K562 (cell line): ENCODE measurements around the gene SPAG7. TPM values are rescaled to one million over a fixed set of nuclear protein-coding genes. Genes with fewer than 3 reads are reported as not detected.

Experiments used
- CXXC5 ChIP-seq: fragments of 250-450 bp; sonication (Bioruptor Pico); IDR thresholded peaks from 2 replicates; pipeline ENCODE4 v1.8.0; 2022; ENCODE audit warnings: inconsistent platforms, mild to moderate bottlenecking, moderate library complexity
- EP300 ChIP-seq: IDR thresholded peaks from 2 replicates; pipeline ENCODE4 v1.6.1; 2012; ENCODE audit warnings: low read length, improper control_type of control experiment
- GABPB1 ChIP-seq: sonication (generic); formaldehyde crosslinking; IDR thresholded peaks from 2 replicates; pipeline ENCODE4 v1.8.0; 2022; ENCODE audit warnings: mild to moderate bottlenecking, missing genetic modification reagents
- PHF21A ChIP-seq: fragments of 450-650 bp; IDR thresholded peaks from 2 replicates; pipeline ENCODE4 v1.6.1; 2017; ENCODE audit warnings: low read depth, borderline replicate concordance
- RBFOX2 ChIP-seq: fragments of 200-400 bp; formaldehyde crosslinking; IDR thresholded peaks from 2 replicates; pipeline ENCODE4 v1.6.1; 2017; ENCODE audit warnings: low read depth, mild to moderate bottlenecking, low read length, moderate library complexity
- RBM25 ChIP-seq: fragments of 200-400 bp; formaldehyde crosslinking; IDR thresholded peaks from 2 replicates; pipeline ENCODE4 v1.6.1; 2018; ENCODE audit warnings: low read length, low read depth, moderate library complexity; ENCODE audit not compliant: severe bottlenecking
- WHSC1 ChIP-seq: IDR thresholded peaks from one replicate; pipeline ENCODE4 v1.6.1; 2012; ENCODE audit warnings: low read length, control low read depth, inconsistent platforms
- polyA plus RNA-seq, 8 experiments: library from polyadenylated mRNA; depleted of rRNA in 4 of 8; stranded (reverse) in 5 of 8; unstranded in 3 of 8; fragments of >200 nt; fragmentation: Nextera tagmentation in 2 of 8; fragmentation: Illumina TruSeq in 1 of 8; extraction: Ambion mirVana in 2 of 8; extraction: Trizol in 1 of 8; gene quantifications; 2 replicates each; pipeline versions ENCODE4 v1.2.1 to v1.2.3, GENCODE V29; 2011 to 2014; ENCODE audit warnings: inconsistent platforms in 1 of 8, missing spikeins in 1 of 8
- total RNA-seq, 7 experiments: library from RNA; depleted of rRNA in 6 of 7; stranded (reverse); fragments of >200 nt in 6 of 7; fragmentation: Illumina TruSeq in 2 of 7; extraction: Trizol in 2 of 7; gene quantifications; 2 replicates each; pipeline versions ENCODE4 v1.2.1 to v1.2.3, GENCODE V29; 2011 to 2021; ENCODE audit warnings: low replicate concordance in 1 of 7
- TF ChIP-seq, protein P1 (sequence below): fragments of 200-600 bp; sonication (generic); IDR thresholded peaks from one replicate; pipeline ENCODE4 v1.6.1; 2012; ENCODE audit warnings: mild to moderate bottlenecking, low read depth, low read length, inconsistent platforms
- TF ChIP-seq, protein P2 (sequence below), 3 experiments: fragments of 200-800 bp in 1 of 3; fragments of 250-450 bp in 1 of 3; fragments of 450-650 bp in 1 of 3; sonication (Bioruptor Pico) in 1 of 3; sonication (Bioruptor generic) in 1 of 3; formaldehyde crosslinking in 1 of 3; IDR thresholded peaks; 2 replicates each; pipeline versions ENCODE4 v1.6.1 to v1.8.0; 2016 to 2022; ENCODE audit warnings: mild to moderate bottlenecking in 2 of 3, missing genetic modification characterization in 2 of 3, missing compliant biosample characterization in 1 of 3, moderate library complexity in 1 of 3
- TF ChIP-seq, protein P3 (sequence below): fragments of 250-450 bp; sonication (Bioruptor Pico); IDR thresholded peaks from 2 replicates; pipeline ENCODE4 v1.5.0; 2021

Gene SPAG7
- total and polyA plus RNA-seq, 9 of the 15 experiments (the other 6 are each of a cell fraction or from before 2014, with no cell fraction given), result 5.6 to 53.5 (median 36.3) TPM

DNA sequence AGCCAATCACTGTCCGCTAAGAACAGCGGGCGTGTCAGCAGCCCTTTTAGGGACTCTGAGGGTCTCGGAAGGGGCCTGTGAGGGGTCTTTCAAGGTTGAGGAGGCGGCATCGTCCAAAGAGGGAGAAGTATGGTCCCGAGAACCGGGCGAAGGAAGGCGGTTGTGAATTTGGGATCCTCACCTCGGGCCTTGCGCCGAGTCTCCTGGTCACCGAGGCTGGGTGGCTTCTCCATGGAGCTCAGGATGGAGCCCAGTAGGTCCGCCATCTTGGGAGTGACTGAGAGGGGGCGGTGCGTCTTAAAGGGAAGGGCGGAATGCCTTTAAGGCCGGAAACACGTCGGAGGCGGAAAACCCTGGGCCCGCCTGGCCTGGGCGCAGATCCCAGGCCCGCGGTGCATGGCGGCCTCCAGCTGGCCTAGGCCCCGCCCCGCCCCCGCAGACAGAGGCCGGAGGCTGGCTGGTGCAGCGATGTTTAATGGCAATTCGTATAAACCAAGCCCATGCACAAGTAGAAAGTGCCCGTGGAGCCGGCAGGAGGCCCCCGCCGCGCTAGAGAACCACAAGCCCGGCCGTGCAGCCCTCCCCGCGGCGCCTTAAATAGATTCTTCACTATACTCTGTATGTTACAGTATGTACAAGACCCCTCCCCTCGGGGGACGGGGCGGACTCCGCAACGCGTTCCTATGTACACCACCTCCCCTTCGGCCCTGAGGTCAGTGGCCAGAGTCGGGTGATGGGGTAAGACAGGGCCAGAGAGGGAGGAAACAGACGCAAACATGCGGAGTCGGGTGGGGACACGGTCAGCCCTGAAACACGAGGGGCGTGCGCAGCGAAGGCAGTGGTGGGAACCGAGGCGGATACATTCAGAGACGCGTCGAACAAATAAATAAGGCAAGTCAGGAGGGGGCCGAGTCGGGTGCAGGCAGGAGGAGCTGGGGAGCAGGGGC lies at the start of gene SPAG7 (continued):
- TF ChIP-seq, protein P1, sequence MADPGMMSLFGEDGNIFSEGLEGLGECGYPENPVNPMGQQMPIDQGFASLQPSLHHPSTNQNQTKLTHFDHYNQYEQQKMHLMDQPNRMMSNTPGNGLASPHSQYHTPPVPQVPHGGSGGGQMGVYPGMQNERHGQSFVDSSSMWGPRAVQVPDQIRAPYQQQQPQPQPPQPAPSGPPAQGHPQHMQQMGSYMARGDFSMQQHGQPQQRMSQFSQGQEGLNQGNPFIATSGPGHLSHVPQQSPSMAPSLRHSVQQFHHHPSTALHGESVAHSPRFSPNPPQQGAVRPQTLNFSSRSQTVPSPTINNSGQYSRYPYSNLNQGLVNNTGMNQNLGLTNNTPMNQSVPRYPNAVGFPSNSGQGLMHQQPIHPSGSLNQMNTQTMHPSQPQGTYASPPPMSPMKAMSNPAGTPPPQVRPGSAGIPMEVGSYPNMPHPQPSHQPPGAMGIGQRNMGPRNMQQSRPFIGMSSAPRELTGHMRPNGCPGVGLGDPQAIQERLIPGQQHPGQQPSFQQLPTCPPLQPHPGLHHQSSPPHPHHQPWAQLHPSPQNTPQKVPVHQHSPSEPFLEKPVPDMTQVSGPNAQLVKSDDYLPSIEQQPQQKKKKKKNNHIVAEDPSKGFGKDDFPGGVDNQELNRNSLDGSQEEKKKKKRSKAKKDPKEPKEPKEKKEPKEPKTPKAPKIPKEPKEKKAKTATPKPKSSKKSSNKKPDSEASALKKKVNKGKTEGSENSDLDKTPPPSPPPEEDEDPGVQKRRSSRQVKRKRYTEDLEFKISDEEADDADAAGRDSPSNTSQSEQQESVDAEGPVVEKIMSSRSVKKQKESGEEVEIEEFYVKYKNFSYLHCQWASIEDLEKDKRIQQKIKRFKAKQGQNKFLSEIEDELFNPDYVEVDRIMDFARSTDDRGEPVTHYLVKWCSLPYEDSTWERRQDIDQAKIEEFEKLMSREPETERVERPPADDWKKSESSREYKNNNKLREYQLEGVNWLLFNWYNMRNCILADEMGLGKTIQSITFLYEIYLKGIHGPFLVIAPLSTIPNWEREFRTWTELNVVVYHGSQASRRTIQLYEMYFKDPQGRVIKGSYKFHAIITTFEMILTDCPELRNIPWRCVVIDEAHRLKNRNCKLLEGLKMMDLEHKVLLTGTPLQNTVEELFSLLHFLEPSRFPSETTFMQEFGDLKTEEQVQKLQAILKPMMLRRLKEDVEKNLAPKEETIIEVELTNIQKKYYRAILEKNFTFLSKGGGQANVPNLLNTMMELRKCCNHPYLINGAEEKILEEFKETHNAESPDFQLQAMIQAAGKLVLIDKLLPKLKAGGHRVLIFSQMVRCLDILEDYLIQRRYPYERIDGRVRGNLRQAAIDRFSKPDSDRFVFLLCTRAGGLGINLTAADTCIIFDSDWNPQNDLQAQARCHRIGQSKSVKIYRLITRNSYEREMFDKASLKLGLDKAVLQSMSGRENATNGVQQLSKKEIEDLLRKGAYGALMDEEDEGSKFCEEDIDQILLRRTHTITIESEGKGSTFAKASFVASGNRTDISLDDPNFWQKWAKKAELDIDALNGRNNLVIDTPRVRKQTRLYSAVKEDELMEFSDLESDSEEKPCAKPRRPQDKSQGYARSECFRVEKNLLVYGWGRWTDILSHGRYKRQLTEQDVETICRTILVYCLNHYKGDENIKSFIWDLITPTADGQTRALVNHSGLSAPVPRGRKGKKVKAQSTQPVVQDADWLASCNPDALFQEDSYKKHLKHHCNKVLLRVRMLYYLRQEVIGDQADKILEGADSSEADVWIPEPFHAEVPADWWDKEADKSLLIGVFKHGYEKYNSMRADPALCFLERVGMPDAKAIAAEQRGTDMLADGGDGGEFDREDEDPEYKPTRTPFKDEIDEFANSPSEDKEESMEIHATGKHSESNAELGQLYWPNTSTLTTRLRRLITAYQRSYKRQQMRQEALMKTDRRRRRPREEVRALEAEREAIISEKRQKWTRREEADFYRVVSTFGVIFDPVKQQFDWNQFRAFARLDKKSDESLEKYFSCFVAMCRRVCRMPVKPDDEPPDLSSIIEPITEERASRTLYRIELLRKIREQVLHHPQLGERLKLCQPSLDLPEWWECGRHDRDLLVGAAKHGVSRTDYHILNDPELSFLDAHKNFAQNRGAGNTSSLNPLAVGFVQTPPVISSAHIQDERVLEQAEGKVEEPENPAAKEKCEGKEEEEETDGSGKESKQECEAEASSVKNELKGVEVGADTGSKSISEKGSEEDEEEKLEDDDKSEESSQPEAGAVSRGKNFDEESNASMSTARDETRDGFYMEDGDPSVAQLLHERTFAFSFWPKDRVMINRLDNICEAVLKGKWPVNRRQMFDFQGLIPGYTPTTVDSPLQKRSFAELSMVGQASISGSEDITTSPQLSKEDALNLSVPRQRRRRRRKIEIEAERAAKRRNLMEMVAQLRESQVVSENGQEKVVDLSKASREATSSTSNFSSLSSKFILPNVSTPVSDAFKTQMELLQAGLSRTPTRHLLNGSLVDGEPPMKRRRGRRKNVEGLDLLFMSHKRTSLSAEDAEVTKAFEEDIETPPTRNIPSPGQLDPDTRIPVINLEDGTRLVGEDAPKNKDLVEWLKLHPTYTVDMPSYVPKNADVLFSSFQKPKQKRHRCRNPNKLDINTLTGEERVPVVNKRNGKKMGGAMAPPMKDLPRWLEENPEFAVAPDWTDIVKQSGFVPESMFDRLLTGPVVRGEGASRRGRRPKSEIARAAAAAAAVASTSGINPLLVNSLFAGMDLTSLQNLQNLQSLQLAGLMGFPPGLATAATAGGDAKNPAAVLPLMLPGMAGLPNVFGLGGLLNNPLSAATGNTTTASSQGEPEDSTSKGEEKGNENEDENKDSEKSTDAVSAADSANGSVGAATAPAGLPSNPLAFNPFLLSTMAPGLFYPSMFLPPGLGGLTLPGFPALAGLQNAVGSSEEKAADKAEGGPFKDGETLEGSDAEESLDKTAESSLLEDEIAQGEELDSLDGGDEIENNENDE, result no peak
- TF ChIP-seq GABPB1 (CRISPR knock-in tag) (peak; percentile 5; the same call in 1 of the 2 replicates), WHSC1 (no peak), PHF21A (no peak), EP300 (no peak), CXXC5 (CRISPR knock-in tag) (peak; percentile 36), RBM25 (no peak), RBFOX2 (peak; percentile 78)
- TF ChIP-seq, protein P2, sequence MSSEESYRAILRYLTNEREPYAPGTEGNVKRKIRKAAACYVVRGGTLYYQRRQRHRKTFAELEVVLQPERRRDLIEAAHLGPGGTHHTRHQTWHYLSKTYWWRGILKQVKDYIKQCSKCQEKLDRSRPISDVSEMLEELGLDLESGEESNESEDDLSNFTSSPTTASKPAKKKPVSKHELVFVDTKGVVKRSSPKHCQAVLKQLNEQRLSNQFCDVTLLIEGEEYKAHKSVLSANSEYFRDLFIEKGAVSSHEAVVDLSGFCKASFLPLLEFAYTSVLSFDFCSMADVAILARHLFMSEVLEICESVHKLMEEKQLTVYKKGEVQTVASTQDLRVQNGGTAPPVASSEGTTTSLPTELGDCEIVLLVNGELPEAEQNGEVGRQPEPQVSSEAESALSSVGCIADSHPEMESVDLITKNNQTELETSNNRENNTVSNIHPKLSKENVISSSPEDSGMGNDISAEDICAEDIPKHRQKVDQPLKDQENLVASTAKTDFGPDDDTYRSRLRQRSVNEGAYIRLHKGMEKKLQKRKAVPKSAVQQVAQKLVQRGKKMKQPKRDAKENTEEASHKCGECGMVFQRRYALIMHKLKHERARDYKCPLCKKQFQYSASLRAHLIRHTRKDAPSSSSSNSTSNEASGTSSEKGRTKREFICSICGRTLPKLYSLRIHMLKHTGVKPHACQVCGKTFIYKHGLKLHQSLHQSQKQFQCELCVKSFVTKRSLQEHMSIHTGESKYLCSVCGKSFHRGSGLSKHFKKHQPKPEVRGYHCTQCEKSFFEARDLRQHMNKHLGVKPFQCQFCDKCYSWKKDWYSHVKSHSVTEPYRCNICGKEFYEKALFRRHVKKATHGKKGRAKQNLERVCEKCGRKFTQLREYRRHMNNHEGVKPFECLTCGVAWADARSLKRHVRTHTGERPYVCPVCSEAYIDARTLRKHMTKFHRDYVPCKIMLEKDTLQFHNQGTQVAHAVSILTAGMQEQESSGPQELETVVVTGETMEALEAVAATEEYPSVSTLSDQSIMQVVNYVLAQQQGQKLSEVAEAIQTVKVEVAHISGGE (CRISPR knock-in tag; IDR thresholded peaks at IDR 0.05), result no peak
- TF ChIP-seq, protein P3, sequence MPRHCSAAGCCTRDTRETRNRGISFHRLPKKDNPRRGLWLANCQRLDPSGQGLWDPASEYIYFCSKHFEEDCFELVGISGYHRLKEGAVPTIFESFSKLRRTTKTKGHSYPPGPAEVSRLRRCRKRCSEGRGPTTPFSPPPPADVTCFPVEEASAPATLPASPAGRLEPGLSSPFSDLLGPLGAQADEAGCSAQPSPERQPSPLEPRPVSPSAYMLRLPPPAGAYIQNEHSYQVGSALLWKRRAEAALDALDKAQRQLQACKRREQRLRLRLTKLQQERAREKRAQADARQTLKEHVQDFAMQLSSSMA, result 0 out of 2 replicates have a peak, but pooled peaks have one; percentile 38
